MM.1S (cell line): ENCODE results near the gene NDST1.

Experiments used
- DNase-seq: peaks from one replicate; pipeline ENCODE4 v3.0.0-alpha.2; 2015
- H2AFZ ChIP-seq: fragments of 300-600 bp; sonication (generic); 2 replicates; pipeline ENCODE4 v1.6.0; 2016; ENCODE audit warnings: antibody characterized with exemption, low read length
- H3F3A ChIP-seq: fragments of 300-600 bp; sonication (generic); 2 replicates; pipeline ENCODE4 v1.6.1; 2016; ENCODE audit warnings: mild to moderate bottlenecking, antibody characterized with exemption, low read length, moderate library complexity, mixed read lengths; ENCODE audit not compliant: insufficient read depth
- H3K27ac ChIP-seq: fragments of 300-600 bp; sonication (generic); 2 replicates; pipeline ENCODE4 v1.5.1; 2016; ENCODE audit warnings: mild to moderate bottlenecking, low read length
- H3K27me3 ChIP-seq: fragments of 300-600 bp; sonication (generic); replicated peaks from 2 replicates; pipeline ENCODE4 v1.6.0; 2016; ENCODE audit warnings: low read length; ENCODE audit not compliant: insufficient read depth
- H3K36me3 ChIP-seq: fragments of 300-600 bp; sonication (generic); replicated peaks from 2 replicates; pipeline ENCODE4 v1.6.1; 2016; ENCODE audit warnings: mild to moderate bottlenecking, low read length, mixed read lengths; ENCODE audit not compliant: insufficient read depth
- H3K4me1 ChIP-seq: fragments of 300-600 bp; sonication (generic); 2 replicates; pipeline ENCODE4 v1.6.1; 2016; ENCODE audit warnings: low read length, mixed read lengths
- H3K4me2 ChIP-seq: fragments of 300-600 bp; sonication (generic); 2 replicates; pipeline ENCODE4 v1.6.0; 2016; ENCODE audit warnings: low read depth, low read length
- H3K4me3 ChIP-seq: fragments of 300-600 bp; sonication (generic); 2 replicates; pipeline ENCODE4 v1.5.1; 2016; ENCODE audit warnings: low read length, mixed read lengths
- H3K79me2 ChIP-seq: fragments of 300-600 bp; sonication (generic); 2 replicates; pipeline ENCODE4 v1.6.1; 2016; ENCODE audit warnings: mixed run types, low read length, mixed read lengths
- H3K9ac ChIP-seq: fragments of 300-600 bp; sonication (generic); 2 replicates; pipeline ENCODE4 v1.6.1; 2016; ENCODE audit warnings: low read length, mixed read lengths
- H3K9me2 ChIP-seq: fragments of 300-600 bp; sonication (generic); replicated peaks from 2 replicates; pipeline ENCODE4 v1.6.1; 2016; ENCODE audit warnings: mild to moderate bottlenecking, low read length, mixed read lengths; ENCODE audit not compliant: insufficient read depth
- H3K9me3 ChIP-seq: fragments of 300-600 bp; sonication (generic); replicated peaks from 2 replicates; pipeline ENCODE4 v1.6.1; 2016; ENCODE audit warnings: mild to moderate bottlenecking, low read length, mixed read lengths; ENCODE audit not compliant: insufficient read depth
- H4K20me1 ChIP-seq: fragments of 300-600 bp; sonication (generic); 2 replicates; pipeline ENCODE4 v1.6.1; 2016; ENCODE audit warnings: mild to moderate bottlenecking, low read length, moderate library complexity, mixed read lengths; ENCODE audit not compliant: insufficient read depth
- CTCF ChIP-seq: fragments of 300-600 bp; sonication (generic); IDR thresholded peaks from 2 replicates; pipeline ENCODE4 v1.5.1; 2016; ENCODE audit warnings: antibody characterized with exemption, low read length, mixed read lengths
- EZH2 ChIP-seq: fragments of 300-600 bp; sonication (generic); optimal IDR thresholded peaks from 2 replicates; pipeline ENCODE3; 2017; ENCODE audit warnings: low read depth, mild to moderate bottlenecking, antibody characterized with exemption, low read length, mixed read lengths
- EZH2phosphoT487 ChIP-seq: fragments of 300-600 bp; sonication (generic); IDR thresholded peaks from 2 replicates; pipeline ENCODE4 v1.6.1; 2018; ENCODE audit warnings: antibody characterized with exemption, low read length

NDST1 gene

DNA sequence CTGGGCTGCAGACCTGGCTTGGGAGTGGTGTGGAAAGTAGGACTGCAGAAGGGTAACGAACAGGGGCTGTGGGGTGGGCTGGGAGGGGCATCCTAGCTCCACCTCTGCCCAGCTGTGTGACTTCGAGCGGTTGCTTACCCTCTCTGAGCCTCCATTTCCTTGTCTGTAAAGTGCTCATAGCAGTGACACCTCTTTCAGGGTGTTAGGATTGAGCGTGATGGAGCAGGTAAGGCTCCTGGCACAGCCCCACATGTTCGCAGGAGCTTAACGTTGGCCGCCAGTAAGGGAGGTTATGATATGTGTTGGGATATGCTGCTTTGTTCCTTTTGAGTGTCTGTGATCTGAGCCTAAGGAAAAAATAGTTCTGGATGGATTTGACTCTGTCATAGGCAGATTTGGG lies 2.1 kb downstream of the NDST1 start:
- Histone ChIP-seq H3K4me3 (no peak overlapping the region), H3K36me3 (no peaks in the 10 kb centered on the region), H3K4me1 (no peaks in the 10 kb centered on the region), H3F3A (no peaks in the 10 kb centered on the region), H3K4me2 (no peak overlapping the region), H3K9me3 (no peaks in the 10 kb centered on the region), H3K79me2 (peaks cover 20% of the 10 kb centered on the region), H3K9ac (no peak overlapping the region), H3K27me3 (no peaks in the 10 kb centered on the region), H3K27ac (no peak overlapping the region), H4K20me1 (no peaks in the 10 kb centered on the region), H2AFZ (no peak overlapping the region), H3K9me2 (no peaks in the 10 kb centered on the region)
- DNase-seq: no peak
- no peak for TF ChIP-seq EZH2
- TF ChIP-seq EZH2phosphoT487: no peak
- TF ChIP-seq CTCF: no peak

DNA sequence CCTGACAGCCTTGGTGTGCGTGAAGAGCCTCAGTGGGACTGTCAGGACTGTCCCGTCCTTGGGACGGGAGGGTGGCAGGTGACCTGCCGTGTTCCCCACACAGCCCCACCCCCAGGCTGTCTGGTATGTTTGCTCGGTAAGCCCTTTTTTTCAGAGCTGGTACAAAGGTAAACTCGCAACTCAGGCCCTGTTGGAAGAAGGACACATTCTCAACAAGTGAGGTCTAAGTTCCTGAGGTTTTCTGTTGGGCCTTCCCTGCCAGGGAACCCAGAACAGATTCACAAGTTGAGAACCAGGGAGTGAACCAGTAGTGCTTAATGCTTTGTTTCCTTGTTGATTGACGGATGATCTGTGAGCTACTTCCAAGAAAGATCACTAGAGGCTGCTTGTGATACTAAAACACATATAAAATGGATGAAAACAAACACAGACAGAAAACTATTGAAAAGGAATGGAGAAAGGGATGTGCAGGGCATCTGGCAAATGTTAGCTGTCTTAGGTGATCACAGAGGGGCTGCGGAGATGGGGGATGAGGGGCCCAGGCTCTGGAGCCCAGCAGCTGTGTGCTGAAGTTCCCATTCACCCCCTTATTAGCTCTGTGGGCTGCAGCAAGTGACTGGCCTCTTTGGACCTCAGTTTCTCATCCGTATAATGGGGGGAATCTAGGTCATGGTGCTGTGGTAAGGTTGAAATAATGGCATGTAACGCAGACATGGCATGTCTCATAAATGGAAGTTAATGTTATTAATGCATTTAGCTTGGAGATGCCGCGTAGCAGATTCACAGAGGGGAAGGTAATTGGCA lies 2.7 kb downstream of the NDST1 start:
- Histone ChIP-seq H3K27ac (no peak overlapping the region), H4K20me1 (no peaks in the 10 kb centered on the region), H3K9me2 (no peaks in the 10 kb centered on the region), H3K79me2 (peaks cover 20% of the 10 kb centered on the region), H3K36me3 (no peaks in the 10 kb centered on the region), H3K9ac (no peak overlapping the region), H2AFZ (no peak overlapping the region), H3K9me3 (no peaks in the 10 kb centered on the region), H3F3A (no peaks in the 10 kb centered on the region), H3K4me1 (no peaks in the 10 kb centered on the region), H3K27me3 (no peaks in the 10 kb centered on the region), H3K4me2 (no peak overlapping the region), H3K4me3 (no peak overlapping the region)
- DNase-seq: no peak
- no peak for TF ChIP-seq EZH2
- TF ChIP-seq EZH2phosphoT487: no peak
- no peak for TF ChIP-seq CTCF

- no peak for TF ChIP-seq EZH2
- no peak for TF ChIP-seq CTCF
- no peak for TF ChIP-seq EZH2phosphoT487
- peaks cover 23% of the 10 kb centered on the region for H3K79me2 ChIP-seq
- no peak overlapping the region for H3K4me2 ChIP-seq
- H3K9me3 ChIP-seq: no peaks in the 10 kb centered on the region
- DNase-seq: no peak
- H2AFZ ChIP-seq: no peak overlapping the region
- H3K4me1 ChIP-seq: no peaks in the 10 kb centered on the region
- H3K9me2 ChIP-seq: no peaks in the 10 kb centered on the region
- H3K4me3 ChIP-seq: no peak overlapping the region
- H3K36me3 ChIP-seq: no peaks in the 10 kb centered on the region
- H3K27me3 ChIP-seq: no peaks in the 10 kb centered on the region
- H3K9ac ChIP-seq: no peak overlapping the region
- no peaks in the 10 kb centered on the region for H4K20me1 ChIP-seq
- no peak overlapping the region for H3K27ac ChIP-seq
- no peaks in the 10 kb centered on the region for H3F3A ChIP-seq
Measured at GRCh38 chr5:150511578-150512367, 3.8 kb downstream of the NDST1 start.
